Measurements from ENCODE around the gene GPX4. TPM values are rescaled to one million over a fixed set of nuclear protein-coding genes. Genes with fewer than 3 reads are reported as not detected.

The GPX4 gene
- total RNA-seq, 1 donor from 2014 or later = 289 TPM

GRCh38 chr19:1134431-1134830 is 30.6 kb downstream of the GPX4 start:
- H3K4me3 Mint-ChIP-seq = no peak overlapping the region
- peaks cover 4% of the 10 kb centered on the region for H3K27me3 Mint-ChIP-seq (ENCODE audit: insufficient read depth, low read depth)
- H3K9ac ChIP-seq = no peak overlapping the region
- H3K9me3 ChIP-seq (ENCODE audit: low read depth) = no peaks in the 10 kb centered on the region
- H3K4me1 Mint-ChIP-seq = peaks cover 4% of the 10 kb centered on the region
- TF ChIP-seq EZH2 (IDR thresholded peaks at IDR 0.05) (no peak), EZH2phosphoT487 (IDR thresholded peaks at IDR 0.05) (no peak), CTCF (IDR thresholded peaks at IDR 0.05) (no peak)
- H3K4me1 ChIP-seq = peaks cover 19% of the 10 kb centered on the region
- DNase-seq (ENCODE audit: low spot score) = no peak
- no peaks in the 10 kb centered on the region for H3K27me3 ChIP-seq
- H2AFZ ChIP-seq (replicated peaks) = no peak overlapping the region
- peaks cover 16% of the 10 kb centered on the region for H4K20me1 ChIP-seq (ENCODE audit: low read depth)
- H3K9me3 Mint-ChIP-seq = no peaks in the 10 kb centered on the region
- H3K4me2 ChIP-seq = no peak overlapping the region
- peaks cover 19% of the 10 kb centered on the region for H3F3A ChIP-seq (ENCODE audit: low read depth)
- peak overlapping the region; percentile 46 for H3K27ac Mint-ChIP-seq
- no peaks in the 10 kb centered on the region for H3K36me3 Mint-ChIP-seq
- no peak overlapping the region for H3K4me3 ChIP-seq
- no peak overlapping the region for H3K27ac ChIP-seq
- no peaks in the 10 kb centered on the region for H3K36me3 ChIP-seq
- no peaks in the 10 kb centered on the region for H3K79me2 ChIP-seq (ENCODE audit: low read depth)

- peaks cover 1% of the 10 kb centered on the region for H3K36me3 Mint-ChIP-seq
These were observed 31.7 kb downstream of the GPX4 start for GRCh38 chr19:1135454-1135853.

GRCh38 chr19:1136201-1136600 is 32.4 kb downstream of the GPX4 start:
- Histone ChIP-seq H3F3A (ENCODE audit: low read depth) (peaks cover 19% of the 10 kb centered on the region), H3K4me2 (no peak overlapping the region), H3K36me3 (no peaks in the 10 kb centered on the region), H2AFZ (replicated peaks) (no peak overlapping the region), H3K4me1 (peaks cover 19% of the 10 kb centered on the region), H3K9ac (no peak overlapping the region), H4K20me1 (ENCODE audit: low read depth) (peaks cover 12% of the 10 kb centered on the region), H3K9me3 (ENCODE audit: low read depth) (no peaks in the 10 kb centered on the region), H3K27me3 (no peaks in the 10 kb centered on the region), H3K27ac (peak overlapping the region; percentile 38), H3K4me3 (no peak overlapping the region), H3K79me2 (ENCODE audit: low read depth) (no peaks in the 10 kb centered on the region)
- H3K4me1 Mint-ChIP-seq = peaks cover 4% of the 10 kb centered on the region
- no peaks in the 10 kb centered on the region for H3K9me3 Mint-ChIP-seq
- H3K27ac Mint-ChIP-seq = no peak overlapping the region
- peaks cover 3% of the 10 kb centered on the region for H3K27me3 Mint-ChIP-seq (ENCODE audit: insufficient read depth, low read depth)
- TF ChIP-seq EZH2 (IDR thresholded peaks at IDR 0.05) (no peak), EZH2phosphoT487 (IDR thresholded peaks at IDR 0.05) (no peak)
- H3K4me3 Mint-ChIP-seq = no peak overlapping the region
- peaks cover 3% of the 10 kb centered on the region for H3K36me3 Mint-ChIP-seq
- no peak for DNase-seq (ENCODE audit: low spot score)

More at GRCh38 chr19:1135454-1135853, 31.7 kb downstream of the GPX4 start:
- Histone ChIP-seq H3F3A (ENCODE audit: low read depth) (peaks cover 19% of the 10 kb centered on the region), H3K27me3 (no peaks in the 10 kb centered on the region), H3K4me3 (no peak overlapping the region), H3K27ac (no peak overlapping the region), H3K4me1 (peaks cover 19% of the 10 kb centered on the region), H2AFZ (replicated peaks) (no peak overlapping the region), H3K36me3 (no peaks in the 10 kb centered on the region), H3K79me2 (ENCODE audit: low read depth) (no peaks in the 10 kb centered on the region), H4K20me1 (ENCODE audit: low read depth) (peaks cover 13% of the 10 kb centered on the region), H3K9me3 (ENCODE audit: low read depth) (no peaks in the 10 kb centered on the region), H3K9ac (no peak overlapping the region), H3K4me2 (no peak overlapping the region)
- Mint-ChIP-seq H3K27me3 (ENCODE audit: insufficient read depth, low read depth) (peaks cover 3% of the 10 kb centered on the region), H3K9me3 (no peaks in the 10 kb centered on the region), H3K4me3 (no peak overlapping the region), H3K27ac (no peak overlapping the region), H3K4me1 (peaks cover 4% of the 10 kb centered on the region)
- no peak for TF ChIP-seq CTCF (IDR thresholded peaks at IDR 0.05)
- no peak for TF ChIP-seq EZH2phosphoT487 (IDR thresholded peaks at IDR 0.05)
- no peak for DNase-seq (ENCODE audit: low spot score)

GRCh38 chr19:1136621-1137317 is 33.0 kb downstream of the GPX4 start:
- H3K36me3 ChIP-seq = no peaks in the 10 kb centered on the region

More at GRCh38 chr19:1136621-1137317, 33.0 kb downstream of the GPX4 start:
- TF ChIP-seq EZH2phosphoT487 (IDR thresholded peaks at IDR 0.05) (no peak), CTCF (IDR thresholded peaks at IDR 0.05) (no peak), EZH2 (IDR thresholded peaks at IDR 0.05) (no peak)
- Histone ChIP-seq H3K27ac (peak overlapping the region; percentile 38), H3K4me2 (no peak overlapping the region), H4K20me1 (ENCODE audit: low read depth) (peaks cover 7% of the 10 kb centered on the region), H3K79me2 (ENCODE audit: low read depth) (no peaks in the 10 kb centered on the region), H3K27me3 (no peaks in the 10 kb centered on the region), H3K4me1 (peaks cover 13% of the 10 kb centered on the region), H2AFZ (replicated peaks) (no peak overlapping the region), H3K9me3 (ENCODE audit: low read depth) (no peaks in the 10 kb centered on the region), H3K9ac (no peak overlapping the region), H3K4me3 (no peak overlapping the region), H3F3A (ENCODE audit: low read depth) (peaks cover 17% of the 10 kb centered on the region)
- Mint-ChIP-seq H3K9me3 (peaks cover under 1% of the 10 kb centered on the region), H3K4me1 (peaks cover 4% of the 10 kb centered on the region), H3K27me3 (ENCODE audit: insufficient read depth, low read depth) (peaks cover 6% of the 10 kb centered on the region), H3K4me3 (no peak overlapping the region), H3K27ac (peak overlapping the region; percentile 35), H3K36me3 (peaks cover 3% of the 10 kb centered on the region)
- no peak for DNase-seq (ENCODE audit: low spot score)

Data from neural progenitor cell (in vitro differentiated cells).